Left ventricle myocardium superior (tissue), 1 donor: ENCODE results near the gene ZGLP1. TPM values are rescaled to one million over a fixed set of nuclear protein-coding genes. Genes with fewer than 3 reads are reported as not detected.
"Not testable (repeated sequence)": the region's sequence is repeated elsewhere in the genome, so short reads cannot be mapped to it uniquely, and the experiment has no call there.

Source experiments
- ATAC-seq: fragments of 200-7000 bp; cut with Tn5 transposase; one replicate; pipeline ENCODE4 v1.9.1; 2020; ENCODE audit warnings: mild to moderate bottlenecking, moderate library complexity
- DNase-seq: peaks from one replicate; pipeline ENCODE4 v3.0.0-alpha.2; 2020
- intact Hi-C: fragments of 100-400 bp; cut with micrococcal nuclease; formaldehyde crosslinking; loops from one replicate; pipeline ENCODE4 v1.11.0; 2022
- total RNA-seq: library from RNA; stranded (reverse); fragmentation: NEBNext Ultra II Directional; extraction: Animal tissue kit (Norgen Biotek cat#: 25700); gene quantifications from one replicate; pipeline ENCODE4 v1.2.1, GENCODE V29; 2021
- donor health status: DM: no; HTN: yes; CAD: no; lungs with severe emphysema.

The ZGLP1 gene
- total RNA-seq, 1 donor from 2014 or later: 0.87 TPM

GRCh38 chr19:10286803-10287737, 22.5 kb downstream of the ZGLP1 start, which contains the start of gene ICAM4:
Gene ICAM4 (plus strand): TSS chr19:10286955. CDS start chr19:10287013, 58 bp downstream.
- DNase-seq (peak; percentile 89), ATAC-seq (peak; percentile 75)
- intact Hi-C loops: loop anchor here (10.0 kb wide), 1 partner anchor 48 kb away; the partner anchor contains the start of genes ICAM3 and RAVER1

- ATAC-seq (no peak), DNase-seq (no peak)
- intact Hi-C loops: loop anchor here (10.0 kb wide), 1 partner anchor 49 kb away; the partner anchor contains the start of genes ICAM3 and RAVER1
These were observed 24.2 kb downstream of the ZGLP1 start for GRCh38 chr19:10285393-10285792.

- no peak for ATAC-seq
- DNase-seq: no peak
- intact Hi-C loops: loop anchor here (10.0 kb wide), 1 partner anchor 50 kb away; the partner anchor contains the start of genes ICAM3 and RAVER1
These were observed 24.7 kb downstream of the ZGLP1 start for GRCh38 chr19:10284960-10285278.

GRCh38 chr19:10284065-10284959, 25.3 kb downstream of the ZGLP1 start:
- ATAC-seq (no peak), DNase-seq (no peak)
- intact Hi-C loops: loop anchor here (10.0 kb wide), 1 partner anchor 50 kb away; the partner anchor contains the start of genes ICAM3 and RAVER1

- DNase-seq (no peak), ATAC-seq (no peak)
- intact Hi-C loops: loop anchor here (10.0 kb wide), 1 partner anchor 51 kb away; the partner anchor contains the start of genes ICAM3 and RAVER1
These were observed 26.1 kb downstream of the ZGLP1 start for GRCh38 chr19:10283301-10284064.

GRCh38 chr19:10282043-10282442, 27.6 kb downstream of the ZGLP1 start:
- intact Hi-C loops: loop anchor here (10.0 kb wide), 1 partner anchor 53 kb away; the partner anchor contains the start of genes ICAM3 and RAVER1
- ATAC-seq, DNase-seq: not testable (repeated sequence)

GRCh38 chr19:10279737-10280442, 29.7 kb downstream of the ZGLP1 start:
- DNase-seq (no peak), ATAC-seq (no peak)
- intact Hi-C loops: loop anchor here (10.0 kb wide), 1 partner anchor 55 kb away; the partner anchor contains the start of genes ICAM3 and RAVER1

- intact Hi-C loops: no loop called here
- DNase-seq: no peak
- ATAC-seq: no peak
These were observed 30.7 kb downstream of the ZGLP1 start for GRCh38 chr19:10278935-10279334.

- ATAC-seq (no peak), DNase-seq (no peak)
- intact Hi-C loops: no loop called here
These were observed 31.6 kb downstream of the ZGLP1 start for GRCh38 chr19:10277795-10278589.

GRCh38 chr19:10274589-10274988, 35.0 kb downstream of the ZGLP1 start:
- no peak for DNase-seq
- intact Hi-C loops: no loop called here
- no peak for ATAC-seq

- intact Hi-C loops: no loop called here
- ATAC-seq (no peak), DNase-seq (no peak)
These were observed 38.0 kb downstream of the ZGLP1 start for GRCh38 chr19:10271543-10272086.

GRCh38 chr19:10270616-10271394, 38.8 kb downstream of the ZGLP1 start, which contains the start of gene ICAM1:
Gene ICAM1 (plus strand): TSS chr19:10271120. CDS start chr19:10271160, 40 bp downstream.
- peak; percentile 87 for DNase-seq
- peak; percentile 76 for ATAC-seq
- intact Hi-C loops: no loop called here

GRCh38 chr19:10270180-10270615, 39.4 kb downstream of the ZGLP1 start:
- DNase-seq (peak; percentile 80), ATAC-seq (peak; percentile 64)
- intact Hi-C loops: no loop called here

GRCh38 chr19:10269333-10270179, 40.1 kb downstream of the ZGLP1 start:
- intact Hi-C loops: loop anchor here (5.0 kb wide), 1 partner anchor 118 kb away; no protein-coding TSS in a partner anchor
- peak; percentile 85 for ATAC-seq
- DNase-seq: peak; percentile 93

- DNase-seq: peak; percentile 48
- peak; percentile 18 for ATAC-seq
- intact Hi-C loops: loop anchor here (5.0 kb wide), 1 partner anchor 119 kb away; no protein-coding TSS in a partner anchor
These were observed 41.5 kb downstream of the ZGLP1 start for GRCh38 chr19:10268071-10268470.
